Measurements from ENCODE around the gene UBAC2. TPM values are rescaled to one million over a fixed set of nuclear protein-coding genes. Genes with fewer than 3 reads are reported as not detected.

Gene UBAC2
- total RNA-seq, 1 experiment from 2014 or later: 80.3 TPM

GRCh38 chr13:99414048-99414995, 213.7 kb downstream of the UBAC2 start:
- Histone ChIP-seq H3K36me3 (ENCODE audit: low read depth) (no peaks in the 10 kb centered on the region), H3K27ac (no peak overlapping the region), H2AFZ (no peak overlapping the region), H3K4me2 (no peak overlapping the region), H3K9me3 (ENCODE audit: insufficient read depth, low read depth) (no peaks in the 10 kb centered on the region), H3K27me3 (ENCODE audit: insufficient read depth, low read depth) (peaks cover 64% of the 10 kb centered on the region), H3K9me2 (ENCODE audit: insufficient read depth) (no peaks in the 10 kb centered on the region), H3K4me3 (no peak overlapping the region), H3K4me1 (replicated peaks; ENCODE audit: insufficient read depth) (no peaks in the 10 kb centered on the region), H4K20me1 (ENCODE audit: insufficient read depth) (no peaks in the 10 kb centered on the region), H3K79me2 (ENCODE audit: low read depth) (no peaks in the 10 kb centered on the region), H3F3A (ENCODE audit: insufficient read depth, low read depth) (no peaks in the 10 kb centered on the region)
- ChIA-PET CTCF (no interaction called here), POLR2A (ENCODE audit: unreplicated experiment) (no interaction called here)
- DNase-seq: no peak
- no TSS peak for BruUV-seq (replicated peaks)
- TF ChIP-seq EZH2 (IDR thresholded peaks at IDR 0.05; ENCODE audit: low read depth): no peak
- TF ChIP-seq CTCF (conservative IDR thresholded peaks at IDR 0.05): no peak
- intact Hi-C loops (cut with micrococcal nuclease; ENCODE audit: unreplicated experiment): no loop called here

DNA sequence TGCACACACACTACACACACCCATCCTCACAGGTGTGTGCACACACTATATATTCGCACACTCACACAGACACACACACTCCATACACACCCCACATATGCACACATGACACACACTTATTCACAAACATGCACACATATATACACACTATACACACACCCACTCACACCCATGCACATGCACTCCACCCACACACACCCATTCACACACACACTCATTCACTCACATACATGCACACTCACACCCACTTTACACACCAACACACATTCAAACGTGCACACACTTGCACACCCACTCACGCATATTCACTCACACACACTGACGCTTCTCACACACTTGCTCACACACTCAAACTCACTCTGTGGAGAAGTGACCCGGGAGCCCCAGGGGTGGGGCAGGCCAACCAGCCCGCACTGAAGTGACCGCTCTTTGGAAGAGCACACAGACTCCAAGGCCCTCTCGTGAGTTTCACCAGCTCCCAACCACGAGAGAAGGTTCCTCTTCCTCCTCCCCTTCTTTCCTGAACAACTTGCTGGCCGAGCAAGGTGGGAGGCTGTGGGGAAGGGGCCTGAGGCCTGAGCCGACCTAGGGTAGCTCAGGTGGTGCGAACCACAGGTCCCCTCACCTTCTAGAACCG, 214.5 kb downstream of the UBAC2 start:
- intact Hi-C loops (cut with micrococcal nuclease; ENCODE audit: unreplicated experiment): no loop called here
- Histone ChIP-seq H3K4me1 (replicated peaks; ENCODE audit: insufficient read depth) (no peaks in the 10 kb centered on the region), H3K27me3 (ENCODE audit: insufficient read depth, low read depth) (peaks cover 66% of the 10 kb centered on the region), H2AFZ (no peak overlapping the region), H3K4me2 (no peak overlapping the region), H3F3A (ENCODE audit: insufficient read depth, low read depth) (no peaks in the 10 kb centered on the region), H4K20me1 (ENCODE audit: insufficient read depth) (no peaks in the 10 kb centered on the region), H3K36me3 (ENCODE audit: low read depth) (no peaks in the 10 kb centered on the region), H3K9me3 (ENCODE audit: insufficient read depth, low read depth) (no peaks in the 10 kb centered on the region), H3K79me2 (ENCODE audit: low read depth) (no peaks in the 10 kb centered on the region), H3K9me2 (ENCODE audit: insufficient read depth) (no peaks in the 10 kb centered on the region), H3K27ac (no peak overlapping the region), H3K4me3 (no peak overlapping the region)
- no TSS peak for BruUV-seq (replicated peaks)
- CTCF ChIA-PET: no interaction called here
- TF ChIP-seq CTCF (conservative IDR thresholded peaks at IDR 0.05) (no peak), EZH2 (IDR thresholded peaks at IDR 0.05; ENCODE audit: low read depth) (no peak)
- POLR2A ChIA-PET (ENCODE audit: unreplicated experiment): no interaction called here
- DNase-seq: no peak

- no peaks in the 10 kb centered on the region for H3K9me2 ChIP-seq (ENCODE audit: insufficient read depth)
- H3K4me2 ChIP-seq: no peak overlapping the region
- no peak for DNase-seq
- no peaks in the 10 kb centered on the region for H4K20me1 ChIP-seq (ENCODE audit: insufficient read depth)
- intact Hi-C loops (cut with micrococcal nuclease; ENCODE audit: unreplicated experiment): no loop called here
- ChIA-PET CTCF (no interaction called here), POLR2A (ENCODE audit: unreplicated experiment) (no interaction called here)
- H2AFZ ChIP-seq: no peak overlapping the region
- no peaks in the 10 kb centered on the region for H3K4me1 ChIP-seq (replicated peaks; ENCODE audit: insufficient read depth)
- H3K27me3 ChIP-seq (ENCODE audit: insufficient read depth, low read depth): peaks cover 69% of the 10 kb centered on the region
- H3K4me3 ChIP-seq: no peak overlapping the region
- no peaks in the 10 kb centered on the region for H3K79me2 ChIP-seq (ENCODE audit: low read depth)
- BruUV-seq (replicated peaks): no TSS peak
- no peaks in the 10 kb centered on the region for H3K36me3 ChIP-seq (ENCODE audit: low read depth)
- TF ChIP-seq EZH2 (IDR thresholded peaks at IDR 0.05; ENCODE audit: low read depth) (no peak), CTCF (conservative IDR thresholded peaks at IDR 0.05) (no peak)
- H3K9me3 ChIP-seq (ENCODE audit: insufficient read depth, low read depth): no peaks in the 10 kb centered on the region
- no peak overlapping the region for H3K27ac ChIP-seq
- H3F3A ChIP-seq (ENCODE audit: insufficient read depth, low read depth): no peaks in the 10 kb centered on the region
Measured at GRCh38 chr13:99415851-99416331, 215.2 kb downstream of the UBAC2 start.

Measured in PC-9 (cell line).